RWPE2 (cell line): ENCODE measurements around the gene EFNA1.
A peak's percentile ranks its signal among the peaks of the same experiment; 100 is the strongest.

Experiments used
- ATAC-seq: fragments of 200-7000 bp; cut with Tn5 transposase; 3 replicates; pipeline ENCODE4 v1.9.1; 2021; ENCODE audit warnings: low read depth
- DNase-seq: peaks from one replicate; pipeline ENCODE4 v3.0.0-alpha.2; 2020; ENCODE audit warnings: low spot score
- H3K27ac ChIP-seq: fragments of 450-650 bp; 2 replicates; pipeline ENCODE4 v1.5.1; 2017; ENCODE audit warnings: mild to moderate bottlenecking; ENCODE audit not compliant: poor library complexity, severe bottlenecking
- H3K27me3 ChIP-seq: fragments of 250-450 bp; sonication (Bioruptor Pico); 2 replicates; pipeline ENCODE4 v1.5.1; 2021; ENCODE audit warnings: mild to moderate bottlenecking, moderate library complexity; ENCODE audit not compliant: insufficient read depth, poor library complexity, severe bottlenecking
- H3K36me3 ChIP-seq: fragments of 250-450 bp; sonication (Bioruptor Pico); 2 replicates; pipeline ENCODE4 v1.5.1; 2020; ENCODE audit warnings: low read depth, mild to moderate bottlenecking, moderate library complexity
- H3K4me1 ChIP-seq: fragments of 250-450 bp; sonication (Bioruptor Pico); 2 replicates; pipeline ENCODE4 v1.5.1; 2021; ENCODE audit warnings: mild to moderate bottlenecking, moderate library complexity; ENCODE audit not compliant: insufficient read depth, poor library complexity, severe bottlenecking
- H3K4me3 ChIP-seq: fragments of 250-450 bp; sonication (Bioruptor Pico); 2 replicates; pipeline ENCODE4 v1.5.1; 2021; ENCODE audit warnings: mild to moderate bottlenecking, moderate library complexity; ENCODE audit not compliant: severe bottlenecking
- H3K9me3 ChIP-seq: fragments of 250-450 bp; sonication (Bioruptor Pico); 2 replicates; pipeline ENCODE4 v1.5.1; 2021; ENCODE audit warnings: mild to moderate bottlenecking, moderate library complexity; ENCODE audit not compliant: severe bottlenecking
- TF ChIP-seq, protein P1 (sequence below): fragments of 450-650 bp; IDR thresholded peaks from one replicate; pipeline ENCODE4 v1.5.1; 2017; ENCODE audit warnings: mild to moderate bottlenecking, moderate library complexity; ENCODE audit not compliant: poor library complexity, severe bottlenecking

Gene EFNA1

GRCh38 chr1:155137154-155137949 is 9.7 kb downstream of the EFNA1 start:
- Histone ChIP-seq H3K36me3 (peaks cover 36% of the 10 kb centered on the region), H3K27me3 (no peaks in the 10 kb centered on the region), H3K4me1 (peaks cover 6% of the 10 kb centered on the region), H3K4me3 (no peak overlapping the region), H3K27ac (peak overlapping the region; percentile 91), H3K9me3 (no peaks in the 10 kb centered on the region)
- DNase-seq, result no peak
- ATAC-seq, result no peak
- TF ChIP-seq, protein P1, sequence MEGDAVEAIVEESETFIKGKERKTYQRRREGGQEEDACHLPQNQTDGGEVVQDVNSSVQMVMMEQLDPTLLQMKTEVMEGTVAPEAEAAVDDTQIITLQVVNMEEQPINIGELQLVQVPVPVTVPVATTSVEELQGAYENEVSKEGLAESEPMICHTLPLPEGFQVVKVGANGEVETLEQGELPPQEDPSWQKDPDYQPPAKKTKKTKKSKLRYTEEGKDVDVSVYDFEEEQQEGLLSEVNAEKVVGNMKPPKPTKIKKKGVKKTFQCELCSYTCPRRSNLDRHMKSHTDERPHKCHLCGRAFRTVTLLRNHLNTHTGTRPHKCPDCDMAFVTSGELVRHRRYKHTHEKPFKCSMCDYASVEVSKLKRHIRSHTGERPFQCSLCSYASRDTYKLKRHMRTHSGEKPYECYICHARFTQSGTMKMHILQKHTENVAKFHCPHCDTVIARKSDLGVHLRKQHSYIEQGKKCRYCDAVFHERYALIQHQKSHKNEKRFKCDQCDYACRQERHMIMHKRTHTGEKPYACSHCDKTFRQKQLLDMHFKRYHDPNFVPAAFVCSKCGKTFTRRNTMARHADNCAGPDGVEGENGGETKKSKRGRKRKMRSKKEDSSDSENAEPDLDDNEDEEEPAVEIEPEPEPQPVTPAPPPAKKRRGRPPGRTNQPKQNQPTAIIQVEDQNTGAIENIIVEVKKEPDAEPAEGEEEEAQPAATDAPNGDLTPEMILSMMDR, result no peak

GRCh38 chr1:155139895-155140629 is 12.4 kb downstream of the EFNA1 start, which contains the start of gene DPM3:
Gene DPM3 (minus strand): TSS chr1:155140531. CDS start chr1:155140240, 291 bp downstream.
- DNase-seq (peak; percentile 91), ATAC-seq (peak; percentile 77)
- H3K4me3 ChIP-seq, result peak within 1 kb of the TSS; percentile 61
- H3K9me3 ChIP-seq, result no peaks in the 10 kb centered on the region
- no peaks in the 10 kb centered on the region for H3K4me1 ChIP-seq
- no peaks in the 10 kb centered on the region for H3K27me3 ChIP-seq
- TF ChIP-seq, protein P1, result no peak
- peak within 1 kb of the TSS; percentile 86 for H3K27ac ChIP-seq
- H3K36me3 ChIP-seq, result peaks cover 11% of the 10 kb centered on the region

DNA sequence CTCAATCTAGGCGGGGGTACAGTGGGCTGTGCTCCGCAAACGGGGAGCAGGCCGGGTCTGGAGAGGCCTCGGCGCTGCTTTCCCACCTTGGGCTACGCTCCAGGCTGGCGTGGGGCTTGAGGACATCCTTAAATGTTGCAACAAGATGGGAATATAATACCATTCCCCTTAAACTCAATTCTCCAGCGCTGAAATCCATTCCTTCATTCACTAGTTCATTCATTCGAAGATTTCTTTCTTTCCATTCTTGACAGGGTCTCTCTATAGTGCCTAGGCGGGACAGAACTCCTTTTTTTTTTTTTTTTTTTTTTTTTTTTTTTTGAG is 12.9 kb downstream of the EFNA1 start:
- DNase-seq (no peak), ATAC-seq (no peak)
- Histone ChIP-seq H3K4me1 (no peaks in the 10 kb centered on the region), H3K9me3 (no peaks in the 10 kb centered on the region), H3K27me3 (no peaks in the 10 kb centered on the region), H3K27ac (peak overlapping the region; percentile 86), H3K36me3 (peaks cover 11% of the 10 kb centered on the region), H3K4me3 (peak overlapping the region; percentile 61)
- TF ChIP-seq, protein P1, result no peak

DNA sequence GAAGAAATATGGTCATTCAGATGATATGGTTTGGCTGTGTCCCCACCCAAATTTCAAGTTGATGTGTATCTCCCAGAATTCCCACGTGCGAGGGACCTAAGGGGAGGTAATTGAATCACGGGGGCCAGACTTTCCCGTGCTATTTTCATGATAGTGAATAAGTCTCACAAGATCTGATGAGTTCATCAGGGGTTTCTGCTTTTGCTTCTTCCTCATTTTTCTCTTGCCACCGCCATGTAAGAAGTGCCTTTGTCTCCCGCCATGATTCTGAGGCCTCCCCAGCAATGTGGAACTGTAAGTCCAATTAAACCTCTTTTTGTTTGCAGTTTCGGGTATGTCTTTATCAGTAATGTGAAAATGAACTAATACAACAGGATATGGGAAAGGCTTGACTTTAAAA is 14.1 kb downstream of the EFNA1 start:
- no peak for ATAC-seq
- H3K27ac ChIP-seq, result no peak overlapping the region
- H3K27me3 ChIP-seq, result no peaks in the 10 kb centered on the region
- no peak for DNase-seq
- peaks cover 11% of the 10 kb centered on the region for H3K36me3 ChIP-seq
- H3K4me1 ChIP-seq, result no peaks in the 10 kb centered on the region
- TF ChIP-seq, protein P1, result no peak
- no peak overlapping the region for H3K4me3 ChIP-seq
- H3K9me3 ChIP-seq, result no peaks in the 10 kb centered on the region
